ENCODE results near the gene BEND5. TPM values are rescaled to one million over a fixed set of nuclear protein-coding genes. Genes with fewer than 3 reads are reported as not detected.

Gene BEND5
- total RNA-seq, 1 donor from 2014 or later: not detected

DNA sequence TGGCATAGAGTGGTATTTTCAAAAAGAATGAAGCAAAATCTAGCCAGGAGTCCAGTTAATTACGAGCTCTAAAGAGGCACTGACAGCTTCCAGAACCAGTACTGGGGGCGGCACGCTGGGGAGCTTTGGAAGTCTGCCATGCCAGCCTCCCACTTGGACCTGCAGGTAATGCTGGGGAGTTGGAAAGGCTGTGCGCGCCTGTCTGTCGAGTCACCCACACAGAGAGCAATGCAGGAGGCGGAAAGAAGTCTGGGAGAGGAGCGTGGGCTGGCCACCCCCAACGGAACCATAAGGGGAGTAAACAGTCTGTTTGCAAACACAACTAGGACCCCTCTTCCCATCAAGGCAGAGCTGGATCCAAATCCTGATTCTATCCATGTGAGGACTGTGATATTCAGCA, 84.5 kb downstream of the BEND5 start:
- DNase-seq (ENCODE audit: low read depth): peak; percentile 20

DNA sequence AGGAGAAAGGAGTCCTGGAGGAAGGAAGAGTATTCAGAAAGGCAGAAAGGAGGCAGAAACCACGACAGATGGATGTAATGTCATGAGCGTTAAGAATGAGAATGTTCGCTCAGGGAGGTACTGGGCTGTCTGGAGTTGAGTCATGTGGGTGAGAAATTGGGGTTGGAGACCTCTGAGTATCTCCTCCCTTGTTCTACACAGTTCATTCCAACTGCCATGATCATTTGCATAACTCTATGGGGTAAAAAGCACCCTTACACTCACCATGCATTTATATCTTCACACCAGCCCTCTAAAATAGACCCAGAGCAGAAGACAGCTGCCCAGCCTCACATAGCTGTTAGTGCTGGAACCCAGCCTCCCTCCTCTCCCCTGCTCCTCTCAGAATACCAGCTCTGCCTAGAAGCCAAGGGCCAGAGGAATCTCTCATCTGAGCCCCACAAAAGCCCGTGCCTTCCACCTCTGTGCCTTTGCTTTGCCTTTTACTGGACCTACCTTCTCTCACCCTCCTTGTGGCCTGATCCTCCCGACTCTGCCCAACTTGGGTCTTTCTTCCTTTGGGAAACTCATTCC, 85.2 kb downstream of the BEND5 start:
- Histone ChIP-seq H3K36me3 (ENCODE audit: control insufficient read depth, insufficient read depth, low read length) (no peaks in the 10 kb centered on the region), H3K27me3 (ENCODE audit: control insufficient read depth, insufficient read depth, low read length) (peaks cover 2% of the 10 kb centered on the region), H3K4me3 (ENCODE audit: low read depth, low read length) (no peak overlapping the region)
- TF ChIP-seq, protein P1, sequence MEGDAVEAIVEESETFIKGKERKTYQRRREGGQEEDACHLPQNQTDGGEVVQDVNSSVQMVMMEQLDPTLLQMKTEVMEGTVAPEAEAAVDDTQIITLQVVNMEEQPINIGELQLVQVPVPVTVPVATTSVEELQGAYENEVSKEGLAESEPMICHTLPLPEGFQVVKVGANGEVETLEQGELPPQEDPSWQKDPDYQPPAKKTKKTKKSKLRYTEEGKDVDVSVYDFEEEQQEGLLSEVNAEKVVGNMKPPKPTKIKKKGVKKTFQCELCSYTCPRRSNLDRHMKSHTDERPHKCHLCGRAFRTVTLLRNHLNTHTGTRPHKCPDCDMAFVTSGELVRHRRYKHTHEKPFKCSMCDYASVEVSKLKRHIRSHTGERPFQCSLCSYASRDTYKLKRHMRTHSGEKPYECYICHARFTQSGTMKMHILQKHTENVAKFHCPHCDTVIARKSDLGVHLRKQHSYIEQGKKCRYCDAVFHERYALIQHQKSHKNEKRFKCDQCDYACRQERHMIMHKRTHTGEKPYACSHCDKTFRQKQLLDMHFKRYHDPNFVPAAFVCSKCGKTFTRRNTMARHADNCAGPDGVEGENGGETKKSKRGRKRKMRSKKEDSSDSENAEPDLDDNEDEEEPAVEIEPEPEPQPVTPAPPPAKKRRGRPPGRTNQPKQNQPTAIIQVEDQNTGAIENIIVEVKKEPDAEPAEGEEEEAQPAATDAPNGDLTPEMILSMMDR (IDR thresholded peaks at IDR 0.05; ENCODE audit: insufficient read depth, low read length, severe bottlenecking): no peak
- FAIRE-seq (no peak), DNase-seq (ENCODE audit: low read depth) (no peak)

More for the DNA sequence above, 84.5 kb downstream of the BEND5 start:
- FAIRE-seq: no peak
- no peaks in the 10 kb centered on the region for H3K36me3 ChIP-seq (ENCODE audit: control insufficient read depth, insufficient read depth, low read length)
- H3K27me3 ChIP-seq (ENCODE audit: control insufficient read depth, insufficient read depth, low read length): no peaks in the 10 kb centered on the region
- TF ChIP-seq, protein P1 (IDR thresholded peaks at IDR 0.05; ENCODE audit: insufficient read depth, low read length, severe bottlenecking): no peak
- H3K4me3 ChIP-seq (ENCODE audit: low read depth, low read length): no peak overlapping the region

DNA sequence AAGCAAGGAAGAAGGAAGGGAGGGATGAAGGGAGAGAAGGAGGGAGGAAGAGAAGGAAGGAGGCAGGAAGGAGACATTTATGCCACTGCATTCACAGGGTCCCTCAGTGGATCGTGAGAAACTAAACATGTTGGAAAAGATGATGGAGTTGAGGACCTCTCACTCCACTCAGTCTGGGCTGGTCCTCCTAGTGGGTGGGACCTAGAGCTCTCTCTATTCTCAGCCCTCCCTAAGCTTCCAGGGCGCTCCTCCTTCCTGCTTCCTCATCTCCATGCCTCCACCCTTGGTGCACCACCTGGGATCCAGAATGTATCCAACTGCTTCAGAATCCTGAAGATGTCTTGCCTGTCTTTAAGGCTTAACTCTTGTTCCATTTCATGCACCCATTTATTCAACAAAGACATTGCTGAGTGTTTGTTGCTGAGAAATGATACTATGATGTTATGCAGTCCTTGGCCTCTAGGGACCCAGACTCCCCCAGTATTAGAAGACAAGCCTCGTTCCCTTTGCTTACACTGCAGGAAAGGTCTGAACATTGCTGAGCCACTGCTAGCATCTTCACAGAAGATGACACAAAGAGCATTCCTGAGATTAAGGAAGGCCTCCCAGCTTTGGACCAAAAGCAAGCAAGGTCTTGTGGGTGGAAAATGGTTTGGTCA, 88.5 kb downstream of the BEND5 start:
- TF ChIP-seq, protein P1 (IDR thresholded peaks at IDR 0.05; ENCODE audit: insufficient read depth, low read length, severe bottlenecking): peak; percentile 13
- DNase-seq (ENCODE audit: low read depth) (no peak), FAIRE-seq (no peak)
- no peaks in the 10 kb centered on the region for H3K36me3 ChIP-seq (ENCODE audit: control insufficient read depth, insufficient read depth, low read length)
- peaks cover 2% of the 10 kb centered on the region for H3K27me3 ChIP-seq (ENCODE audit: control insufficient read depth, insufficient read depth, low read length)
- H3K4me3 ChIP-seq (ENCODE audit: low read depth, low read length): no peak overlapping the region

DNA sequence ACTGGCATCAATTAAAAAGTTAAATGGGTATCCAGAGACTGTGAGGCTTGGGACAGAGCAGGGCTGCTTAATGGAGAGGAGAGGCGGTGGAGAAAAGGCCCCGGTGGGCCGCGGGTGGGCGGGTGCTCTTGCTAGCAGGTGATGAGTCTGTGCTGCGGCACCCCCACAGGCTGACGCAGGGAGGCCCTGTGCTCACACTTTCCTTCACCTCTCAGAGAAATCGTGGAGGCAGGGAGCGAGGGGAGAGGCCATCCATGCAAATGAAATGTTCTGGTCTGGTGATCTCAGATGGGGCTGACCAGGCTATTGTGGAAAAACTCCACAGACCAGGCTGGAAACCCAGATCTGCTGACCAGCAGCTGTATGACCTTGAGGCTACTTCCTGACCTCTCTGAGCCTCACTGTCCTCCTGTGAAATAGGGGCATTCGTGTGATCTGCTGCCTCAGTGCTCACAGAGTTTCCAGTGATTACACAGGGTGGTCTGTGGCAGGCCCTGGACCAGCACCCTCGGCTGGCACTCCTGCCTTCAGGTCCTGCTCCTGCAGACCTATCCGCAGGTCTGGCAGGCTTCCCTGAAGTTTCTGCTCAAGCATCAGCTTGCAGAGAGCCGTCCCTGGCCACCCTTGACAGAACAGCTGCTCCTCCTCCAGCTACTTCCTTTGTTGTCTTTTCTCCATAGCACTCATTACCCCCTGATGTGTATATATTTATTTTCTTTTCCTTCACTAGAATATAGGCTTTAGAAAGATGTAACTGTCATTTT, 89.2 kb downstream of the BEND5 start:
- no peak overlapping the region for H3K4me3 ChIP-seq (ENCODE audit: low read depth, low read length)
- no peaks in the 10 kb centered on the region for H3K36me3 ChIP-seq (ENCODE audit: control insufficient read depth, insufficient read depth, low read length)
- peak; percentile 36 for DNase-seq (ENCODE audit: low read depth)
- no peak for FAIRE-seq
- peaks cover 2% of the 10 kb centered on the region for H3K27me3 ChIP-seq (ENCODE audit: control insufficient read depth, insufficient read depth, low read length)
- TF ChIP-seq, protein P1 (IDR thresholded peaks at IDR 0.05; ENCODE audit: insufficient read depth, low read length, severe bottlenecking): no peak

DNA sequence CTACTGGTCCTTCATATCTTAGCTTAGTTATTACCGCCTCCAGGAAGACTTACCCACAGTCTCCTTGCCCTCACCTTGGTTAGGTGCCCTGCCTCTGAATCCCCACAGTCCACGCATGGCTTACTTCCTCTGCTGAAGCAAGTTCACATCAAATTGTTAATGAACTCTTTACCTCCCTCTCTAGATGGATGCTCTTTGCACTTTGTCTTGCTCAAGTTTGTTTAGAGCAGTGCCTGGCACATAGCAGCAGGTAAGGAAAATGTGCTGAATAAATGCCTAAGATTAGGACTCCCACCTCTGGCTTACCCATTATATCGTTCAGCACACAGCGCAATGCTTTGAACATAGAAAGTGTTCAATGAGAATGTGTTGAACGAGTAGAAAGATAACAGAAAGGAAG, 90.5 kb downstream of the BEND5 start:
- no peak for FAIRE-seq
- TF ChIP-seq, protein P1 (IDR thresholded peaks at IDR 0.05; ENCODE audit: insufficient read depth, low read length, severe bottlenecking): no peak
- no peak overlapping the region for H3K4me3 ChIP-seq (ENCODE audit: low read depth, low read length)

More for the DNA sequence above, 90.5 kb downstream of the BEND5 start:
- Histone ChIP-seq H3K27me3 (ENCODE audit: control insufficient read depth, insufficient read depth, low read length) (peaks cover 2% of the 10 kb centered on the region), H3K36me3 (ENCODE audit: control insufficient read depth, insufficient read depth, low read length) (no peaks in the 10 kb centered on the region)
- DNase-seq (ENCODE audit: low read depth): no peak
